Measurements from ENCODE around the gene CAPN11. TPM values are rescaled to one million over a fixed set of nuclear protein-coding genes. Genes with fewer than 3 reads are reported as not detected.
A peak's percentile ranks its signal among the peaks of the same experiment; 100 is the strongest.

The CAPN11 gene
- total and polyA plus RNA-seq, 10 of the 15 experiments (the other 5 are each of a cell fraction or from before 2014, with no cell fraction given), result 0.05 to 0.44 (median 0.31) TPM

- TF ChIP-seq ZNF687 (IDR thresholded peaks at IDR 0.05) (peak; percentile 85), FOXK2 (IDR thresholded peaks at IDR 0.05) (no peak), ZNF622 (IDR thresholded peaks at IDR 0.05) (no peak), TBL1XR1 (IDR thresholded peaks at IDR 0.05; ENCODE audit: low read depth, low read length) (no peak), SRF (IDR thresholded peaks at IDR 0.05; ENCODE audit: low read depth in 2 of 2, low read length in 2 of 2) (no peak), MXI1 (IDR thresholded peaks at IDR 0.05; ENCODE audit: low read depth, low read length) (peak; percentile 62), IRF5 (IDR thresholded peaks at IDR 0.05; ENCODE audit: borderline replicate concordance) (no peak), NKRF (conservative IDR thresholded peaks at IDR 0.05) (peak; percentile 65), SUZ12 (IDR thresholded peaks at IDR 0.05; ENCODE audit: unreplicated experiment) (no peak), NR2C2 (IDR thresholded peaks at IDR 0.05; ENCODE audit: borderline replicate concordance, control insufficient read depth, insufficient read length, low read depth) (no peak), MLLT1 (IDR thresholded peaks at IDR 0.05) (peak; percentile 55; the same call in 1 of the 2 replicates), BRCA1 (IDR thresholded peaks at IDR 0.05; ENCODE audit: low read depth, low read length) (no peak), BHLHE40 (IDR thresholded peaks at IDR 0.05; ENCODE audit: borderline replicate concordance in 1 of 2, low read depth in 2 of 2, low read length in 1 of 2) (peak; percentile 81 to 94; a peak in 3 of 4 replicates), CREB1 (IDR thresholded peaks at IDR 0.05; ENCODE audit: low read depth) (no peak; the same call in 1 of the 2 replicates), ASH2L (IDR thresholded peaks at IDR 0.05; ENCODE audit: borderline replicate concordance, low read depth) (no peak), POLR2A (IDR thresholded peaks at IDR 0.05; ENCODE audit: low read depth, low read length) (peak; percentile 84)
Measured at GRCh38 chr6:44219053-44219814, 60.6 kb downstream of the CAPN11 start (continued).

Measured in GM12878 (cell line).